Stimulated activated CD8-positive, alpha-beta memory T cell treated with anti-CD3 and anti-CD28 coated beads, Interleukin-12 subunit alpha, Interleukin-12 subunit beta, amount 100 ng/mL, for 24 hours (primary cell): ENCODE results near the gene AIM2.
"Not testable (repeated sequence)": the region's sequence is repeated elsewhere in the genome, so short reads cannot be mapped to it uniquely, and the experiment has no call there.

Experiments
- DNase-seq: peaks from one replicate; pipeline ENCODE4 v3.0.0-alpha.2; 2020; ENCODE audit errors: extremely low read depth

AIM2 gene

DNA sequence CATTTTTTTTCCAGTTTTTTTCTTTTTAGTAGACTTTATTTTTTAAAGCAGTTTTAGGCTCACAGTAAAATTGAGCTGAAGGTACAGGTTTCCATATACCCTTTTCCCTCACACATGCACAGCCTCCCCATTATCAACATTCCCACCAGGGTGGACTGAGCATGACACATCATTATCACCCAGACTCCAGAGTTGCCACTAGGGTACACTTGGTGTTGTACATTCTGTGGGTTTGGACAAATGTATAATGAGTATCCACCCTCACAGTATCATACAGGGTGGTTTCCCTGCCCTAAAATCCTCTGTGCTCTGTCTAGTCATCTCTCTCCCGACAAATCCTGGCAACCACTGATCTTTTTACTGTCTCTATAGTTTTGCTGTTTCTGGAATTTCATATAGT lies 3.0 kb upstream of the AIM2 start:
- no peak for DNase-seq

DNA sequence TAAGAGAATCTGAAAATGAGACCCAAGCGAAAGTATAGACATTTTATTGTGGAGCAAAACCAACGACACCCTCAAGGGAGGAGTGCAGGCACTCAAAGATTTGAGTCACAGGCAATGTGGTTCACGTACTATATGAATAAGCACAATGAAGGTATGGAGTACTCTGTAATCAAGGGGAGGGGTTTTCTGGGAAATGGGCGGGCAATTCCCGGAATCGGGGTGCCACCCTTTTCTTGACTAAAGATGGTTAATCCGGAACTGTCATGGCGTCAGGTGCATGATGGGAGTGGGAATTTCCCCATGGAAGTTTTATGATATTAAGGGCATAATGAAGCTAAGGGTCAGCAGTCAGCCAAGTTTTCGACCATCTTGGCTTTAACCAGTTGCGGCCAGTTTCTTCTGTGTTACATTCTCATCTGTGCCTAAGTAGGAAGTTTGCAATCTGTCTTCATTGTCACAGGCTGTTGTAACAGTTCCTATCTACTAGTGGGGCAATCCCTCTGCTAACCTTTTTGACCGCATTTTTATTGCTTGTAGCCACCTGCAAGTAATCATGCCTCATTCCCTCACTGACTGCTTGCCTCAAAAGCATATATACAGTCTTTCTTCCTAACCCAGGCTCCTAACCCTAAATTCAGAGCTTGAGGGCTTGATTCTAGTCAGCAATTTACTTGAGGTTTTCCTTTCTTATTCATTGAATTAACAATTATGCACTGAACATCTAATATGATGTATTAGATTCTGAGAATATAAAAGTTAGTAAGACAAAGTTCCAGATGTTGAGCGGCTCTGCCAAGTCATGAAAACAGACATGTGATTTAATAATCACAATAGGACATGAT lies 775 bp upstream of the AIM2 start:
- peak; percentile 69 for DNase-seq

DNA sequence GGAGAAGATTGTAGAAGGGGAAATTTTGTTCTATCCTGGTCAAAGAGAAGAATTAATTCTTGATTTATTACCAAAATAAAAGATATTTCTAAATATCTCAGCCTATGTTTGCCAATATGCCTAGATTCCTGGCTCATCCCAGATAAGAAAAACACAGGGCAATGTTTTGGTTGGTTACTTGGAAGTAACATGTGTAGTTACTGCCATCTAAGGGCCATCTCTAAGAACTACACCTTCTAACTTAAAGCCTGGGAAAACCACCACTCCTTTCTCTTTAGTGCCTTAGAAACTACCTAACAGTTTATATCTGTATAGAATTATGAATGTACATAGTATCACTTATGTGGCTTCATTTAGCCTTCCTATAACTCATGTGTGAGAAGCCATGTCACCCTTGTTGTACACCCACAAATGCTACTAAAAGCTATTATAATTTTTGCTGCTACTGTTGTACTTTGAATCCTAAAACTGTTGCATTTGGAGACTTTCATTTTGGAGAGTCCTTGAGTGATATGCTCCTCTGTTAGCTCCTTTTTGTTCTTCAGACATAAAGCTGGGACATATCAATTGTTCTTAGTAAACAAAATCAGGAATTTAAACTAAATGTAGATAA lies 4.5 kb downstream of the AIM2 start:
- DNase-seq, result no peak

DNA sequence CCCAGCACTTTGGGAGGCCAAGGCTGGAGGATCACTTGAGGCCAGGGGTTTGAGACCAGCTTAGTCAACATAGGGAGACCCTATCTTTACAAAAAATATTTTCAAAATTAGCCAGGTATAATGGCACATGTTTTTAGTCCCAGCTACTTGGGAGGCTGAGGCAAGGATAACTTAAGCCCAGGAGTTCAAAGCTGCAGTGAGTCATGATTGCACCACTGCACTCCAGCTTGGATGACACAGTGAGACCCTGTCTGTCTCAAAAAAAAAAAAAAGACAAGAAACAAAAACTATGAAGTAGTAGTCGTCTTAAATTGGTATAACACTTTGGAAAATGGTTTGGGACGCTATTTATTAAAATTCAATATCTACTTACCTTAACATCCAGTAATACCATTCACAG lies 7.7 kb downstream of the AIM2 start:
- no peak for DNase-seq

DNA sequence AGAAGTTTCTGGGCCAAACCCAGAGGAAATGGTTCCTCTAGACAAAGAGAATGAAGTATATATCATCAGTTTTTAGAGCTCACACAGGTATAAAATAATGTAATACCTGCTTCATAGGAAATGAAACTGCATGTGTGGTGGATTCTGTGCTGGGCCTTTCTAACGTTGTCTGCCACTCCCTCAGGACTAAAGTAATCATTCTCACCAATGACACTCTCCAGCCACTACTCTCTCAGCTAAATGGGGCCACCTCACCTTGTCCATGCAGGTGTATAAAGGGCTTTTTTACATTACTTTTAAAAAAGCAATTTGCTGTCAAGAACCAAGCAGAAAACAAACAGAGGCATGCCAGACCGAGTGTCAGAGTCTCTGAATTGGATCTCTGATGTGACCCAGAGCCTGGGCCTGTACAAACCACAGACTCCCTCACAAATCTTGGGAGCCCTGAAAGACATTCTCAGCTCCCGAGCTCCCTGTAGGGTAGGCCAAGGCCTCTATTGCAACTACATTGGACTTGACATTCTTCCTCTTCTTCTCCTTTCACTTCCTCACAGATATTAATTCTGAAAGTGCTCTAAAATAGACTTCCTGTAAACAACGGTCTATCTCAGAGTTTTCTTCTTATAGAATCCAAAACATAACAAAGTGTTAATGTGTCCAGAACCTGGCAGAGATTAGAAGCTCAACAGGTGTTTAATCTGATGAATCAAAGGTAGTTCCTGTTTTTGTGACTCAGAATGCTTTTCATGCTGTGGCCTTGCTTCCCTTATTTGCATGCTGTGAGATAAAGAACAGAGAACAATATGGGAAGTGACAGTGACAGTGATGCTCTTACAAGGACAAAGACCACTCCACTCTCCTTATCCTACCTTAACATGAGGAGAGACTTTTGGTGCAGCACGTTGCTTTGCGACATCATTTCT lies 8.6 kb downstream of the AIM2 start:
- no peak for DNase-seq

DNA sequence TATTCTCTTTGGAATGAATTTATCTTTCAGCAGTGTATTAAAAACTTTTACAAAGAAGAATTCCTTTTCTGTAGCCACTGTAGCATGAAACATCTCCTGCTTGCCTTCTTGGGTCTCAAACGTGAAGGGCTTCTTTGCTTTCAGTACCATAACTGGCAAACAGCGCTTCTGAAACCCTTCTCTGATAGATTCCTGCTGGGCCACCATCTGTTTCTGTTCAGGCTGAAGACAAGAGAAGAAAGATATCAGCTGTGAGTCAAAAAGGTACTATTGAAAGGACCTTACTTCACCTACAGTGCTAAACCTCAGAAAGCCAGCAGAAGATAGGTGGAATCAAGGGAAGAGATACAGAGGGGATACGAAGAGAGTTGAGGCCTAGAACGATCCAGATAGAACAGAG lies 10.5 kb downstream of the AIM2 start:
- DNase-seq, result no peak

DNA sequence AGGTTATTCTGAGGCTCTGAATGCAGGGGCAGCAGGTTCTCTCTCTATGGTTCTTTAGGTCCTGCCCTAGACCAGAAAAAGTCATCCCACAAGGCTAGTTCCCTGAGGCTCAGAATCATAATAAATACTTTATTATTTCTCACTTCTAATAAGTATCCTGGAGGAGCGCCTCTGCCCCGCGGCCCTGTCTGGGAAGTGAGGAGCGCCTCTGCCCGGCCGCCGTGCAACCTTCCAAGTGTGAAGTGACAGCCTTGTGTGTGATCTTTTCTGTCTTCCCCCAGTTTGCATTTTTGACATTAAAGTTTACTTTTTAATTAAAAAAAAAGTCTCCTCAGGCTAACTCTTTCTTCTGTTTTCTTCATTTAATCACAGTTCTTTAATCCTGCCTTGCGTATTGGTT lies 11.5 kb downstream of the AIM2 start:
- no peak for DNase-seq

DNA sequence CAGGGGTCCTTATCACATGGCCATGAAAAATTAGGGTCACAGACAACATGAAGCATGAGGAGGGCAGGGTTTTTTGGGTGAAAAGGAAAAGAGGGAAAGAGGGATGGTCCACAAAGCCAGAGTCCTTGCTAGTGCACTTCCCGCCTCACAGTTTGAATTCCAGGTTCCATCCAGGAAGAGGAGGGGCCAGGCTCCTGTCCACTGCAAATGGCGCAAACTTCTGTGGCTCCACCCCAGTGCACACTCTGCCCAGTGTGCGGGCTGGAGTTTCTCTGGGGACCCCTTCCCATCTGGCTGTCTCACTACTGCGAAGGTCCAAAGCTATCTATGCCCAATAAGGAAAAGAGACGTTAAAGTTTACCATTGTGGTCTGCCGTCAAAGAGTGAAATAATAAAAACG lies 17.8 kb downstream of the AIM2 start:
- DNase-seq, result no peak

DNA sequence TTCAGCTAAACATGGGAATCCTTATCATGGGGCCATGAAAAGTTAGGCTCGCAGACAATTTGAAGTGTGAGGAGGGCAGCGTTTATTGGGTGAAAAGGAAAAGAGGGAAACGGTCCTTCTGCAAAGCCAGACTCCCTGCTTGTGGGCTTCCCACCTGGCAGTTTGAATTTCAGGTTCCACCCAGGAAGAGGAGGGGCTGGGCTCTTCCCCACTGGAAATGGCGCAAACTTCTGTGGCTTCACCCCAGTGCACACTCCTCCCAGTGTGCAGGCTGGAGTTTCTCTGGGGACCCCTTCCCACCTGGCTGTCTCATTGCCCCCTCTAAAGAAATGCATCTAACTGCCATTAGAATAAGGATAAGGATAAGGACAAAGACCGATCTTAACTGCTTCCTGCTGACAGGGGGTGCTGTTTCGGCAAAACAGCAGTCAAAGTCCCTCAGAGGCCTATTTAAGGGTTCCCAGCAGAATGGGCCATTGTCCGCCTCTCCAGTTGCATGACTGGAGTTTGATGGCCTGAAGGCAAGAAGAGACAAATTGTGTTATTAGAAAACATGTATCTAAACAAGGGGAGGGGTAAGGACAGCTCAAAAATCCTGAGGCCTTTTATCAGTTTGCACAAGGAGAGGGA lies 20.4 kb downstream of the AIM2 start:
- no peak for DNase-seq

DNA sequence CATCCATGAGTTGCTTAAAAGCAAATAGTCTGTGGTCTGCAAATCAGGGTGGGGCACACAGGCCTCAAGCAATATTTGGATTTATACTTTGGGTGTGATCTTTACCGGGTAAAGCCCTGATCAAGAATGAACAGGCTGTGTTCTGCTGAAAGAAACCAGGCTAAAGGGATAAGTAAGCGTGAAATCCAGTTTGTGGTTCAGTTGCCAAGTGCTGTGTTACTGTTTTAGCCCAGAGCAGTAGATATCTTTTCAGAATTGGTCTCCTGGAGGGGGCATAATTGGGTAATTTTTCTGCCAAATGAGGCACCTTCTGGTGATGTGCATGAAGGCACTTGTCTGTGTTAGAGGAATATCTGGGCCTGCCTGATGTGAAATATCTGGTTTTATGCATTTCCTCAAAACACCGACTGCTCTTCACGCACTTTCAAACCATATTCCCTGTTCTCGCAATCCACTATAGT lies 21.4 kb downstream of the AIM2 start:
- no peak for DNase-seq

DNA sequence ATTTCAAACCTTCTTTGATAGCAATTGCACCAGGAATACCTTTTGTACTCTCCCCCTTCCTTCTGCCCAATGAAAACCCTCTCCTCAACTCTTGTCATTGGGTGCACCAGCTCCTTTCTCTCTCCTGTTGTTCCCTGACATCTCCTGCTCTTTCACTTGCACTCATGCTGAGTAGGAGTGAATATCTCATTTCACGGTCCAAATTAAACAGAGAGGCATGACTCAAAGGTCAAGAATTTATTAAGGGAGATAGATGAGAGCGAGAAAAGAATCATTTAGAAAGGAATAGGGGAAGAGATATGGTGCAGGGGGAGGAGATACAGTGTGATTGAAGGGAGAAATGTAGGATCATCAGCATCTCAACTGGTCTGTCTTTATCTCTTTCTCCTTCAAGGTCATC lies 22.1 kb downstream of the AIM2 start:
- no peak for DNase-seq

DNA sequence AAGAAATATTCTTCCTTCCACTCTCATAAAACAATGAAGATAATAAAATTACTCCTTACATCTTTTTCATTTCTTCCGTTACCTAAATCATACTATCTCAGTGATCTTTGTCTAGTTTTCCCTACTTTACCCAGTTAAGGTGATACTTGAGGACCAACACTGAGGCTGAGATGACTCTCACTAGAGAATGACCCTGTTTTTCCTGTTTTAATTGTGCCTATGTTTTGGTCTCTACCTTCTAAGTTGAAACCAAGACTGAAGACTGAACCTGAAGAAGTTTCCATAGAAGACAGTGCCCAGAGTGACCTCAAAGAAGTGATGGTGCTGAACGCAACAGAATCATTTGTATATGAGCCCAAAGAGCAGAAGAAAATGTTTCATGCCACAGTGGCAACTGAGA lies 25.1 kb downstream of the AIM2 start:
- no peak for DNase-seq

DNA sequence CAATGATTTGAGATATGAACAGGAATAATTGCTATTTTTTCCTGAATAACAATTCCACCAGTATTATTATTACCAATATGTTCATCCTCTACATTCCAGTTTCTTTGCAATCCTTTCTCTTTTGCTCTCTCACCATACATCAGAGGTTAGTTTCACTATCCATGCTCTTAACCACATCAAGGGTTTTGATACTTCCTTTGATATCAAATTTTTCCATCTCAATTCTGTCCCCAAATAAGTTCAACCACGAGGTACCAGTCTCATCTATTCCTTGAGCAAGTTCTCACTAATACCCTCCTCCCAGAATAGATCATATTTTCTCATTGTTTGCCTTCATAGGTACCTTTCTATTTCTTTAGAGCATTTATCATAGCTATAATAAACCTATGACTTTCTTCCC lies 30.1 kb downstream of the AIM2 start:
- DNase-seq, result not testable (repeated sequence)

DNA sequence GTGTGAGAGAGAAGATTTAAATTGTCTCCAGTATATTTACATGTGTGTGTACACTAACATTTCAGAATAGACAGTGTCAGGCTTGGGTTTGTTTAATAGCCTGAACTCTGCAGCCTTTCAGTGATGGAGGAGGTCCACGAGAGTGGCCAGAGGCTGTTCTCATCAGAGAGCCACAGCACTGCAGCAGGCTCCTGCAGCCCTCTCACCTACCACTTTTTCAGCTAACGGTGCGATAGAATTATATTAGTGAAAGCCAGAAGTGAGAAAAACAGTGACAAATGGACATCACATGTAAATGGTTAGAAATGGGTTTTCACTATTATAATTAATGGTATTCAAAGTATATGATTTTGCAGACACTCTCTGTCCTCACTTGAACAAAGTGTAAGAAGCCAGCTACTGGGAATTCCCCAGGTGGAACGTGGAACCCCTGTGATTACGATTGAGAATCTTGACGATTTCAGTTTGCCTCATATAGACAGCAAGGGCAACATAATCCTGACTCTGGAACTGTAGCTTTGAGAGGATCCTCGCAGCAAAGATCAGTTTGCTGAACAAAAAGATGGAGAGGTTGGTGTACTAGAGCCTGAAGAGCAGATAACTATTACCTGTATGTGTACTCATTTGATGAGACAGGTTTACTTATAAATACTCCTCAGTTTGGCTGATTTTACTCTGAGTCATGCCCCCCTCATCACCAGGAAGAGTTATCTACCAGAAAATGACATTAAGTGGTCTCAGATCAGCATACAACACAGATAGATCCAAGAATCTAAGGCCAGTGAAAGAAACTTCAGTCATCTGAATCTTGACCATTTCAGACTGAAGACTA lies 35.5 kb downstream of the AIM2 start:
- no peak for DNase-seq

DNA sequence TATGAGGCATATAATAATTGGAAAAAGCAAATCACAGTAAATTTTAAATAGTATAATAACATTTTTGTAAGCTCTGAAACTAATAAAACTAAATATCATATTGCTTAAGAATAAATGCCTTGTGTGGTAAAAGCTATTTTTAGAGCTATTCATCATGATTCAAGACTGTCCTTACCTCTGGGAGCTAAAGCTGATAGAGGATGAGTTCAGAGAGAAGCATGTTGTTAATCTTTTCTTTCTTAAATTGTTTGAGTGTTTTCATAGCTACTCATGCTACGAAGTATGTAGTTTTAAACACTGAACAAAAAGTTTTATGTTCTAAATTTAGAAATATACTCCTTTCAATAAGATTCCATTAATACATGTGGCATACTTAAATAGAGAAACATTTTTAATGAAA lies 36.4 kb downstream of the AIM2 start:
- DNase-seq, result no peak

DNA sequence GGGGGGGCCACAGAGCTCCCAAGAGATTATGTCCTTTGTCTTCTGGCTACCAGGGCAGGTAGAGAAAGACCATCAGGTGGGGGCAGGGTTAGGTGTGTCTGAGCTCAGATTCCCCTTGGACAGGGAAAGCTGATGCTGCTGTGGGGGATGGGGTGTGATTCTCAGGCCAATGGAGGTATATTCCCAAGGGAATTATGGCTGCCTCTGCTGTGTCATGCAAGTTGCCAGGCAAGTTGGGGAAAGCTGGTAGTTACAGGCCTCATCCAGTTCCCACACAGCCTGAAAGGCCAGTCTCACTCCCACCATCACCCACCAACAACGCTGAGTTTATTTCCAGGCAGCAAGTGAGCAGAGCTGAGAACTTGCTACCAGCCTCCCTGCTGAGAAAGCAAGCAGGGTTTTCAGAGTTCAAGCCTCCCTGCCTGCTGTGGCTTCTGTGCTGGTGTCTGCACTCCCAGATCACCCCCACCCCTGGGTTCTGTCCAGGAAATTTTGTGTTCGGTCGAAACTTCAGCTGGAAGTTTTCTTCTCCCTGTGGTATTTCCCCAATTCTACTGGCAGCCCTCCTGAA lies 45.6 kb downstream of the AIM2 start:
- DNase-seq, result no peak

DNA sequence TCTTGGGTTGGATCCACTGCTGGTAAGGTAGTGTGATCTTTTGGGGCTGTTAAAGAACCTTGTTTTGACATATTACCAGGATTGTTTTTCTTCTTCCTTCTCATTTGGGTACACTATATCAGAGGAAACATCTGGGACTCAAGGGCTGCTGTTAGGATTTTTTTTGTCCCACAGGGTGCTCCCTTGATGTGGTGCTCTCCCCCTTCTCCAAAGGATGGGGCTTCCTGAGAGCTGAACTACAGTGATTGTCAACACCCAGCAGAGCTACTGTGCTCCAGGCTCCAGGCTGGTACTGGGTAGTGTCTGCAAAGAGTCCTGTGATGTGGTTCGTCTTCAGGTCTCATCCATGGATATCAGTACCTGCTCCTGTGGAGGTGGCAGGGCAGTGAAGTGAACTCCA lies 46.3 kb downstream of the AIM2 start:
- no peak for DNase-seq

DNA sequence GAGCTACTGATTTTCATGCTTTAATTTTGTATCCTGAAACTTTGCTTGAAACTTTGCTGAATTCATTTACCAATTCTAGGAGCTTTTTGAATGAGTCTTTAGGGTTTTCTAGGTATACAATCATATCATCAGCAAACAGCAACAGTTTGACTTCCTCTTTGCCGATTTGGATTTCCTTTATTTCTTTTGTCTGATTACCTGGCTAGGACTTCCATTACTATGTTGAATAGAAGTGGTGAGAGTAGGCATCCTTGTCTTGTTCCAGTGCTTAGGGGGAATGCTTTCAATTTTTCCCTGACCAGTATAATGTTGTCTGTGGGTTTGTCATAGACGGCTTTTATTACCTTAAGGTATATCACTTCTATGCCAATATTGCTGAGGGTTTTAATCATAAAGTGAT lies 49.7 kb downstream of the AIM2 start:
- not testable (repeated sequence) for DNase-seq

DNA sequence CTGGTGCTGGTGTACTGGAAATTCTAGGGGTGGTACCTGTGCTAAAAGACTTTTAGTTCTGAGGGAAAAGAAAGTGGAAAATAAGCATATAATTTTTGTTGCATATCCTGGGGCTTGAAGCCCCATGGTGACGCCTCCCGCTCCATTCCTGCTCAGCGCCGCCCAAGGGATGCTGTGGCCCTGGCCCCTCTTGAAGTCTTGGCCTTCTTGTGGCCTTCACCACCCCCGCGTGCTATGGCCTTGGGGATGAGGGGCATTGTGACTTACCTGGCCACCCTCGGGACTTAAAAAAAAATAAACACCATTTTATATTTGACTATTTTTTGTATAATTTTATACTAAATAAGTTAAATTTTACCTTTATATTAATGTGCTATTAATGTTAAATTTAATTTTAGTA lies 51.5 kb downstream of the AIM2 start:
- DNase-seq, result no peak

DNA sequence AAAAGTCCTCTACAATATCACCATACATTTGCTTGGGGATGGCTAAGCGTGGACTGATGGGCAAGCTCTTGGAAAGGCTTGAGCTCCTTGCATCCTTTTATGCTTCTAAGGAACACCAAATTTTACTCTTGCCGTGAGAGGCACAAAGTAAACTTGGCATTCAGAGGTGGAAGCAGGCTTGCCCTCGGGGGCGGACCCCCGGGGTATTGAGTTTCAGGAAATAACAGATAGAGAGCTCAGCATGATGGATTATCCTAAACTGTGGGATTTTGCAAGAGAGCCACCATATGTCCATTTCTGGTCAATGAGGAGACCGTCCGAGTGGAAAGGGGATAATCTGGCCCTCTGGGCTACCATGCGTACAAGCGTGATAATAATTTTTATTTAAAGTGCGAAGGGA lies 52.8 kb downstream of the AIM2 start:
- DNase-seq, result no peak

DNA sequence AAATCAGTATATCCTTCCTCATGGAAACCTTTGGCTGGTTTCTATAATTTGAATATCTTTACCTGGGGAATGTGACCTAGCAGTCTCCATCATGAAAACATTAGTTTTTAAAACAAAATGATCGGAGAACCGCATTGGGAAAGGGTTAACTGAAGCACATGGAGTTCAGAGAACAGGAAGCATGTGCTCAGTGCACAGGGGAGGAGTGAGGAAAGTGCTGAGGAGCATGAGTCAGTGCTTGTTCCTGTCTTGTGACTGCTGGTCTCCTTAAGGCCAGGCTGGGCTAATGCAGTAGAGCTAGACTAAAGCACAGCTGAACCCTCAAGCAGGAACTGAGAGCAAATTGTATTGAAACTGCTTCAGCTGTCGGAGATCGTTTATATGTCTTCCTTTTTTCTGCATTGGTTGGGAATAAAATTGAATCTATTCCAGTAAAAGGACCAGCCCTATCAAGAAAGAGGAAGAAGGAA lies 61.1 kb downstream of the AIM2 start:
- DNase-seq, result no peak
